HG03025 (cell line): ENCODE results near the gene BCAS3.
"Not testable (repeated sequence)": the region's sequence is repeated elsewhere in the genome, so short reads cannot be mapped to it uniquely, and the experiment has no call there.

Experiments used
- ATAC-seq: cut with Tn5 transposase; IDR thresholded peaks from one replicate; pipeline ENCODE4 v1.9.1; 2021; ENCODE audit warnings: mild to moderate bottlenecking, moderate library complexity; ENCODE audit not compliant: unreplicated experiment, low FRiP score

Gene BCAS3

DNA sequence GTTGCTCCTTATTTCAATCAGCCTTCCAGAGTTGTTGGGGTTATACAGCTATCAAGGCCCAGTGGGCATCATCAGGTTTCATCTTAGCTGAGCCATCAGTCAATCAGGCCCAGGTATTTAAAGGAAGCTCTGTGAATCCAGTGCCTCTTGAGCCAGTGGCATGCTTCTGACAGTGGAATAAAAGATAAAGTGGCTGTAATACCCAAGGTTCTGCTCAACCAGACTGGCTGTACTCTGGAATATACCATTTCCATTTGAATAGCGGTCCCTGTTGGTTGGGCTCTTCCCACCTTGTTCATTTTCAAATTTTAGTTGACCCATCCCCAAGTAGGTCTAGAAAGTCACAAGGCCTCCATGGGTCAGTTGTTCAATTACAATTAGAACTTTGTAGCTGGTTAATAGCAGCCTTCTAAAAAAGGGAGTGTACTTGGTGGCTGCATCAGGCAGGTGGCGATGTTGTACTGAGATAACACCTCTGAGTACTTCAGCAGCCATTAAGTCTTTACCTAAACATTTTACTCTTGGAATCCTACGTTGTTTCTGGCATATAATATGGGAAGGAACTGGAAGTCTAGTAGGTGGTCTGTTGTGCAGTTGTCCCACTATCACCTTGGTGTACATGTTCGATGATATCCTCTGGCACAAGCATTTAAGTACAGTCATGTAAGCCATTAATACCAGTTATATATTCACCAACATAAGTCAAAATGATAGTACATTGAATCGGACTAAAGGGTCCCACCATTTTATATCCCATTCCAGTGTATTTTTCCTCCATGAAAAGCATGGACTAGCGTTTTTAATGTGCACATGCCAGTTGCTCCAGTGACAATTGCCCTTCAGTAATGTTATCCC, 294.1 kb downstream of the BCAS3 start:
- no peak for ATAC-seq

DNA sequence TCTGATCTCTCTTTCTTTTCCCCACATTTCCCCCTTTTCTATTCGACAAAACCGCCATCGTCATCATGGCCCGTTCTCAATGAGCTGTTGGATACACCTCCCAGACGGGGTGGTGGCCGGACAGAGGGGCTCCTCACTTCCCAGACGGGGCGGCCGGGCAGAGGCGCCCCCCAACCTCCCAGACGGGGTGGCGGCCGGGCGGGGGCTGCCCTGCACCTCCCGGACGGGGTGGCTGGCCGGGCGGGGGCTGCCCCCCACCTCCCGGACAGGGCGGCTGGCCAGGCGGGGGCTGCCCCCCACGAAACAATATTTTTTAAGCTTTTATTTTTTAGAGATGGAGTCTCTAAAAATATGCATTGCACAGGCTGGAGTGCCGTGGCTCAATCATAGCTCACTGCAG, 299.2 kb downstream of the BCAS3 start:
- not testable (repeated sequence) for ATAC-seq

GRCh38 chr17:60989379-60989778, 311.7 kb downstream of the BCAS3 start:
- ATAC-seq, result no peak

GRCh38 chr17:60989846-60990245, 312.2 kb downstream of the BCAS3 start:
- no peak for ATAC-seq

DNA sequence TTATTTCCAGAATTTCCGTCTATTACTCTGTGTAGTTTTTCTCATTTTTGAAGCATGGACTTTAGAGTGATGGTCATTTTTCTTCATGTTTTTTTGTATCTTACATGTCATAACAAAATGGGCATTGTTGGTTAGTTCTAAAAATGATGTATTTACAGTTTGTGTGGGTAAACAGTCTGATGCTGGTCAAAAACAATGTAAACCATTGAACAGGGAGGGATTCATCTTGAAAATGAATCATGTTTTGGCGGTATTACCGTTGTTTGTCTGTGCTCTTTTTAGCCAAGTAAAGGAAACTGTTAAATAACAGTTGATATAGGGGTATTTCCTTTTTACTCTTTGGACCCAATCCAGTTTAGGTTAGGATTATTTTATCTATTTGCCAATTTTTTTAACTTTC, 315.8 kb downstream of the BCAS3 start:
- ATAC-seq, result no peak

GRCh38 chr17:60995680-60996079, 318.0 kb downstream of the BCAS3 start:
- ATAC-seq, result no peak

DNA sequence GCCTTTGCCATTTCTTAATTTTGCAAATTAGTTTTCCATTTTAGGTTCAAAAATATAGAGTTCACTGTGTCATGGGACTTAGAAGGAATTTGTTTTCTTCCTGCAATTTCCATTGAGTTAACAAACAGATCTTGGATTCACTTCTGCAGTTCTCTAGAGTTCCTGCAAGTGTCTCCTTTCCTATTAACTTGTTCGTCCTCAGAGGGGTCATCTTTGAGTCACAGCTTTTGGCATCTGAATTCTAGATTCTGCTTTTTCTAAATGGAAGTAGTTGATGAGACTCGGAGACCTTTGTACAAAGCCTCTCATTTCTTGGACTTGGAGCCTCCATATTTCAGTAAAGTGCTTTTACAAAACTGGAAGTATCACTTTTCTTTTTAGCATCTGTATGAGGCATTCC, 323.3 kb downstream of the BCAS3 start:
- no peak for ATAC-seq

GRCh38 chr17:61002316-61002736, 324.7 kb downstream of the BCAS3 start:
- ATAC-seq, result no peak

DNA sequence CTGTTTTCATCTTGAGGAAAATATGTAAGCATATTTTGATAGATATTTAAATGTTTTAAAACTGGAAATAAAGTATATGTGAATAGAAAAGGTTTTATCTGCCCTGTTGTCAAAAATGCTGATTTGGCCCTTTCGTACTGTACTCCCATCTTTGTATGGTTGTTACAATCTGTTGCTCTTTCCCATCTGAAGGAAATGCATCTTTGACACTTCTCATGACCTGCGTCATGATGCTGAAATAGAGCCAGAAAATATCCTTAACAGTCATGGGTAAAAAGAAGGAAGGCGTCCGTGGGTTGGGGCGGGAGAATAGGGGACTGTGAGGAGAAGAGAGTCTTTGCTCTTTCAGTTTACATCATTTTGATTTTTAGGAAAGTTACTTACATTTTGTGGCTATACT, 327.7 kb downstream of the BCAS3 start:
- ATAC-seq, result no peak

DNA sequence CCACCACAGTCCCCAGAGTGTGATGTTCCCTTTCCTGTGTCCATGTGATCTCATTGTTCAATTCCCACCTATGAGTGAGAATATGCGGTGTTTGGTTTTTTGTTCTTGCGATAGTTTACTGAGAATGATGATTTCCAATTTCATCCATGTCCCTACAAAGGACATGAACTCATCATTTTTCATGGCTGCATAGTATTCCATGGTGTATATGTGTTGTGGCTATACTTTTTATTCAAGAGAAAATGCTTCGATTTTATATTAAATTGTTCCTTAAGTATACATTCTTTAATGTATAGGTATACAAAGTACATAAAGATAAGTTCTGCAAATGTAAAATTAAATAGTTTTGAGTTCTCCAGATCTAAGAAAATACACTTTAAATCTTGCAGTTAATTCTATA, 328.3 kb downstream of the BCAS3 start:
- ATAC-seq, result not testable (repeated sequence)

DNA sequence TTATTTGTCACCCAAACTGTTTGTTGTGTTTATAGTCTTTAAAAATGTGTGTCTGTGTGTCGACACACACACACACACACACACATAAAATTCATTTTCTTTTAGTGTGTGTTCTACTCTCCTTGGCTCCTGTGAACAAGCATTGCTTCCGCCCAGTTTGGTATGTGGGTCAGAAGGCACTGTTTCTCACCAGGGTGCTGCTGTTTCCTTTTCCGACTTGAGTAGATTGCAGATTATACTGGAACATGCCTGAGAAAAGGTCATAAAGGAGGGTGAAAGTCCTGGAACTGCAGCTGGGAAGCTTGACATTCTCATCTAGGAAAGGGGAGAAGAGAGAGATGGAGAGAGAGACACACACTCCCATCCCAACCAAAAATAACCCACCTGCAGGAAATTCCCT, 330.3 kb downstream of the BCAS3 start:
- ATAC-seq, result no peak

GRCh38 chr17:61009663-61010062, 332.0 kb downstream of the BCAS3 start:
- no peak for ATAC-seq

DNA sequence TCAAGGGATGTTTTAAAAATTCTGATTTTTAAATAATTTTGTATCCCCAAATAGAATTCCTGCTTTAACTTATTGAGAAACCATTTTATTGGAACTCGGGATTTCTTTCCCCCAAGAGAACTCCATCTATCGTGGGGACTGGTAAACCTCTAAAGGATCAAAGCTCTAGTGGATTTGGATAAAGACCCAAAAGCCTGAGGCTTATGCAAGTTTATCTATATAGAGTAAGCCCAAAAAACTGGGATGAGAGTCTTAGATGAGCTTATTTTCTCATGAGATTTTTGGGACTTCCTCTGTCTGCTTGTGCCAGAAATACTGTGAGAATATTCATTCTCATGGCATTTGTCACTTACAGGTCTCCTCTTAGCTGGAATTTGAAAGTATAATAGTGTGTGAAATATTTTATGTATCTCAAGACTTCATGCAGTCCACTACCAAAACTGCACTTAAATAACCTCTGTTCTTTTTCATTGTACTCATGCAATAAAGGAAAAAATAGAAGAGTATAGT, 333.1 kb downstream of the BCAS3 start:
- no peak for ATAC-seq

DNA sequence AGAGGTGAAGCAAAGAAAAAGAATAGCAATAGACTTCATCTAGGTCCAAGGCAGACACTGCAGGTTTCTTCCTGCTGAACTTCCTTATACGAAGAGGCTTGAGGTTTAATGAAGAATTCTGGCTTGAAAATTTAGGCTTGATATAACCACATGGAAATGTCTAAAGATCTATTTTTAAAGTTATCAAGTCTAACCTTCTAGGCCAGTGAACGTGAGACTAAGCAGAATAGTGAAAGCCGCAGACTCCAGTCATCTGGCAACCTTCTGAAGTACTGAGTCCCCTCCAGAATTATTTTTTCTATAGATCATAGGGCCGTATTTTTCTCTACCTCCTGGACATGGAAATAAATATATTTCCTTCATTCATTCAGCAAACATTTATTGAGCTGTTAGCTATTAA, 333.6 kb downstream of the BCAS3 start:
- no peak for ATAC-seq

DNA sequence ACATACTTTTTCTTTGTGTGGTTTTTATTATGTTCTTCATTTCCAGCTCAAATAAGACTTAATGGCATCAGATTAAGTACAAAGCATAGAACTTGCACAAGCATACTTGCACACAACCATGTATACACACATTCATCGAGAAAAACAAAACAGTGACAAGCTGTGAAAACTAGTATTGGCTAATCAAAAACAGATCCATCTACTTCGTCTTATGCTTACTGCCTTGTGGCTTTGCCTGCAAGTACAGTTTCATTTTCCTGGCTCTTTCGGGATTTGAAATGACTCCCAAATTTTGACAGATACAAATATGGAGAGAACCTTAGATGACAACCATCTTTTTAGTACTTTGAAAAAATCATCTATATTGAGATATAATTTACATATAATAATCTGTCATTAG, 338.3 kb downstream of the BCAS3 start:
- ATAC-seq, result no peak

GRCh38 chr17:61017317-61018006, 339.8 kb downstream of the BCAS3 start:
- ATAC-seq, result no peak

GRCh38 chr17:61018938-61019337, 341.3 kb downstream of the BCAS3 start:
- ATAC-seq, result no peak

DNA sequence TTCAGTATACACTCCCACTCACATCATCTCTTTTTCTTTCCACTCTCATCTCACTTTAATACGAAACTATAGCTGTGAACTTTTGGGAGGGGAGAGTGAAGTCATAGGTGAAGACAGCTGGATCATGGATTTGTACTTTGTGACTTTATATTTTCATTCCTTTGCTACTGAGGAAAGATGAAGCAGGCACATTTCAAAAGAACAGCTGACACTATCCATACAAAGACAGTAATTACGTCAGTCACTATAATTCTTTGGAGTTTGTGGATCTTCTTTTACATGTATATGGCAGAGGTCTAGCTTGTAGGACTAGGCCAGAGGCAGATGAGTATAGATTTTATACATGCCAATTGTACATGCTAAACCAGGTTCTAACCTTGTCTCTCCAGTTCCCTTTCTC, 346.3 kb downstream of the BCAS3 start:
- no peak for ATAC-seq

DNA sequence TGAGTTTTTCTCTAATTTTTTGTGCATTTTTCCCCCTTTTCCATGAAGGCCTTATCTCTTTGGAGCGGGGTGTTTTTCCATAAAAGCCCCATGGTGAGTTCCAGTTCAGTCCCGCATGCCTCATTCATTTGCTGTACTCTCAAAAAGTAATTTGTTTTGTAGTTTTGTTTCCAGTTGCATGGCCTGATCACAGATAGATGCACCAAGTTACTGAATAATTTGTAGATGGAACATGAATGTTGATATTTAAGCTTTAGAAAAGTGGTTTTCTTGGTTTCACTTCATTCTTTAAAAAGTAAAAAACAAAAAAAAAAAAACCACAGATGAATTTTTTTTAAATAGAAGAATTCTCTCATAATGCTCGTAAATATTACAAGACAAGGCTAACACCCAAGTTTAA, 349.2 kb downstream of the BCAS3 start:
- ATAC-seq, result no peak

GRCh38 chr17:61029181-61029580, 351.5 kb downstream of the BCAS3 start:
- no peak for ATAC-seq

DNA sequence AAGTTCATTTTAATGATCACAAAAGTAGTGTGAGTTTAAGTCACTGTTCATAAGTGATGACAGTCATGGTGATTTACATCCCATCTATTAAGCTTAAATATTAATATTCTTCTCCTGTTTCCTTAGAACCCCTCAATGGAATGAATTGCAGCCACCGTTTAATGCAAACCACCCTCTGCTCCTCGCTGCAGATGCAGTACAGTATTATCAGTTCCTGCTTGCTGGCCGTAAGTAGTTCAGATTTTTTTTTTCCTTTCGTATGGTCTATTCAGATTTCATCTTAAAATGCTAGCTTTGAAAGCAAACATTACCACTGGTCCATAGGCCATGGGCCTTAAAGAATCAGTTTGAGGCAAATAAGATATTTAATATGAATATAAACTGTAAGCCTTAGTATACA, 363.0 kb downstream of the BCAS3 start:
- no peak for ATAC-seq

DNA sequence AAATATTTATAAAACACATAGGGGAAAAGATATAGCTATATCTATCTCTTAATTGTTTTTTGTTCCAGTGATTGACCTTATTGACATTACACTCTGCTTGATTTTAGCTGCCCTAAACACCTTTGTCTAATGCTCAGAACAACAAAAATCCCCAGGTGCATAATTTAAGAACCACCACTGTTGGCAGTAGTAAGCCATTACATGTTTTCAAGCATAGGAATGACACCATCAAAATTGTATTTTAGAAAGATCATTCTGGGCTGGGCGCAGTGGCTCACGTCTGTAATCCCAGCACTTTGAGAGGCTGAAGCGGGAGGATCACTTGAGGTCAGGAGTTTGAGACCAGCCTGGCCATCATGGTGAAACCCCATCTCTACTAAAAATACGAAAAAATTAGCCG, 364.7 kb downstream of the BCAS3 start:
- ATAC-seq, result not testable (repeated sequence)
